GM12878 (cell line): ENCODE measurements around the gene GORASP1. TPM values are rescaled to one million over a fixed set of nuclear protein-coding genes. Genes with fewer than 3 reads are reported as not detected.

ENCODE experiments used
- ATAC-seq: fragments of 200-7000 bp; cut with Tn5 transposase; 3 replicates; pipeline ENCODE4 v1.9.1; 2020; ENCODE audit warnings: mild to moderate bottlenecking, moderate library complexity
- BruUV-seq: library from RNA; stranded (reverse); fragments of 400-500 nt; replicated peaks from 2 replicates; lab custom pipeline; 2021; lab: Mats Ljungman, UMichigan
- CTCF ChIA-PET: fragments of 300-600 bp; sonication (Branson Sonifier 250); formaldehyde crosslinking; extraction: SDS; loops from one replicate; lab custom pipeline; 2021; ENCODE audit warnings: inconsistent platforms; lab: Yijun Ruan, JAX
- POLR2A ChIA-PET: fragments of 350-600 bp; formaldehyde crosslinking; extraction: SDS; loops from one replicate; lab custom pipeline; 2021; ENCODE audit warnings: inconsistent platforms; lab: Charles Lee
- RAD21 ChIA-PET: fragments of 300-600 bp; sonication (Branson Sonifier 250); formaldehyde crosslinking; loops from one replicate; lab custom pipeline; 2023; ENCODE audit warnings: antibody characterized with exemption; ENCODE audit not compliant: unreplicated experiment; lab: Charles Lee
- SMC1A ChIA-PET: fragments of 300-600 bp; sonication (Branson Sonifier 250); formaldehyde crosslinking; loops from one replicate; lab custom pipeline; 2023; ENCODE audit not compliant: unreplicated experiment, uncharacterized antibody; lab: Charles Lee
- DNase-seq: peaks from one replicate; pipeline ENCODE4 v3.0.0-alpha.2; 2011; ENCODE audit warnings: low read depth, low spot score
- FAIRE-seq: peaks from 3 replicates; lab custom pipeline; 2011; peaks lifted over from hg19 to GRCh38; lab: Jason Lieb, UNC
- H2AFZ ChIP-seq: 2 replicates; pipeline ENCODE4 v1.6.0; 2011; ENCODE audit warnings: low read depth, low read length, control low read depth; ENCODE audit not compliant: control insufficient read depth
- H3K27ac ChIP-seq: 2 replicates; pipeline ENCODE4 v1.5.1; 2011; ENCODE audit warnings: control low read depth; ENCODE audit not compliant: control insufficient read depth, insufficient read depth
- H3K27me3 ChIP-seq, 2 experiments: replicated peaks in 1 of 2; 2 replicates each; pipeline versions ENCODE4 v1.6.0 to v1.6.1; 2011; ENCODE audit warnings: low read length in 1 of 2; ENCODE audit not compliant: control insufficient read depth in 2 of 2, insufficient read depth in 2 of 2
- H3K36me3 ChIP-seq, 2 experiments: 2 replicates each; pipeline ENCODE4 v1.5.1; 2011; ENCODE audit warnings: low read length in 1 of 2; ENCODE audit not compliant: control insufficient read depth in 2 of 2, insufficient read depth in 2 of 2
- H3K4me1 ChIP-seq: 2 replicates; pipeline ENCODE4 v1.6.1; 2011; ENCODE audit warnings: mild to moderate bottlenecking, low read length, moderate library complexity, mixed read lengths; ENCODE audit not compliant: control insufficient read depth, insufficient read depth
- H3K4me2 ChIP-seq: 2 replicates; pipeline ENCODE4 v1.6.0; 2011; ENCODE audit warnings: control low read depth; ENCODE audit not compliant: control insufficient read depth, insufficient read depth
- H3K4me3 ChIP-seq: fragments of 200-600 bp; sonication (generic); 2 replicates; pipeline ENCODE4 v1.5.1; 2016
- H3K79me2 ChIP-seq: 2 replicates; pipeline ENCODE4 v1.6.0; 2011; ENCODE audit warnings: low read length; ENCODE audit not compliant: control insufficient read depth, insufficient read depth
- H3K9ac ChIP-seq: 2 replicates; pipeline ENCODE4 v1.8.0; 2011; ENCODE audit warnings: low read length, control low read depth, mixed read lengths; ENCODE audit not compliant: control insufficient read depth, insufficient read depth
- H3K9me3 ChIP-seq: replicated peaks from 3 replicates; pipeline ENCODE4 v1.5.1; 2011; ENCODE audit warnings: mild to moderate bottlenecking, low read length; ENCODE audit not compliant: control insufficient read depth, insufficient read depth
- H4K20me1 ChIP-seq: 2 replicates; pipeline ENCODE4 v1.6.0; 2011; ENCODE audit not compliant: control insufficient read depth, insufficient read depth
- EGR1 ChIP-seq, 2 experiments: IDR thresholded peaks; 1 replicate in 1 of 2; 2 replicates in 1 of 2; pipeline ENCODE4 v1.6.1; 2011 to 2012; ENCODE audit warnings: low read depth in 2 of 2, low read length in 2 of 2, borderline replicate concordance in 1 of 2, mild to moderate bottlenecking in 1 of 2, moderate library complexity in 1 of 2
- FOXM1 ChIP-seq: IDR thresholded peaks from 2 replicates; pipeline ENCODE4 v1.6.1; 2012; ENCODE audit warnings: low read depth, mild to moderate bottlenecking, inconsistent platforms, low read length, moderate library complexity
- KLF5 ChIP-seq: fragments of 450-650 bp; IDR thresholded peaks from 2 replicates; pipeline ENCODE4 v1.6.1; 2014; ENCODE audit warnings: mild to moderate bottlenecking; ENCODE audit not compliant: partially characterized antibody
- NR2F1 ChIP-seq: fragments of 450-650 bp; conservative IDR thresholded peaks from 2 replicates; pipeline ENCODE4 v1.6.1; 2017; ENCODE audit warnings: mild to moderate bottlenecking
- PAX8 ChIP-seq: fragments of 450-650 bp; IDR thresholded peaks from 2 replicates; pipeline ENCODE4 v1.6.1; 2017; ENCODE audit warnings: mild to moderate bottlenecking, moderate library complexity
- POLR2AphosphoS5 ChIP-seq: IDR thresholded peaks from 2 replicates; pipeline ENCODE4 v1.6.1; 2011; ENCODE audit warnings: mild to moderate bottlenecking, low read length, inconsistent platforms
- RFX5 ChIP-seq: IDR thresholded peaks from 2 replicates; pipeline ENCODE4 v1.6.1; 2011; ENCODE audit warnings: low read depth, low read length, improper control_type of control experiment
- SRF ChIP-seq, 2 experiments: IDR thresholded peaks; 2 replicates each; pipeline ENCODE4 v1.6.1; 2011; ENCODE audit warnings: low read depth in 2 of 2, low read length in 2 of 2, mild to moderate bottlenecking in 1 of 2, moderate library complexity in 1 of 2
- TARDBP ChIP-seq: IDR thresholded peaks from 2 replicates; pipeline ENCODE4 v1.6.1; 2016; ENCODE audit warnings: borderline replicate concordance
- TCF3 ChIP-seq: IDR thresholded peaks from 2 replicates; pipeline ENCODE4 v1.6.1; 2012; ENCODE audit warnings: low read depth, mild to moderate bottlenecking, low read length, borderline replicate concordance; ENCODE audit not compliant: insufficient read depth
- WRNIP1 ChIP-seq: IDR thresholded peaks from 2 replicates; pipeline ENCODE4 v1.6.1; 2011; ENCODE audit warnings: low read depth, low read length, improper control_type of control experiment, borderline replicate concordance
- ZNF207 ChIP-seq: fragments of 450-650 bp; IDR thresholded peaks from 2 replicates; pipeline ENCODE4 v1.6.1; 2014; ENCODE audit warnings: antibody characterized with exemption, mild to moderate bottlenecking, borderline replicate concordance
- WGBS: methylation state at CpG from one replicate; pipeline ENCODE4 v1.1.6; 2016; ENCODE audit warnings: low lambda C conversion rate; ENCODE audit not compliant: insufficient replicate concordance, insufficient coverage; ENCODE audit errors: missing lambda C conversion rate; 5-methylcytosine and 5-hydroxymethylcytosine counted together
- in situ Hi-C: fragments of 300-500 bp; cut with MboI; formaldehyde crosslinking; loops from 9 replicates; pipeline ENCODE4 v1.14.3; 2018; ENCODE audit warnings: mixed read lengths
- intact Hi-C: fragments of 100-400 bp; cut with micrococcal nuclease; formaldehyde crosslinking; loops from one replicate; pipeline ENCODE4 v1.14.2; 2022; ENCODE audit not compliant: unreplicated experiment
- polyA plus RNA-seq, 11 experiments: library from polyadenylated mRNA; depleted of rRNA in 4 of 11; unstranded in 6 of 11; stranded (reverse) in 5 of 11; fragments of >200 nt; fragmentation: Nextera tagmentation in 4 of 11; fragmentation: Illumina TruSeq in 1 of 11; extraction: Ambion mirVana in 4 of 11; extraction: Trizol in 1 of 11; gene quantifications; 1 replicate in 1 of 11; 2 replicates in 10 of 11; pipeline versions ENCODE4 v1.2.1 to v1.2.3, GENCODE V29; 2011 to 2016; ENCODE audit warnings: inconsistent platforms in 2 of 11, missing spikeins in 2 of 11, low read depth in 1 of 11
- total RNA-seq, 4 experiments: library from RNA; depleted of rRNA in 3 of 4; stranded (reverse); fragments of >200 nt in 3 of 4; fragmentation: Illumina TruSeq in 1 of 4; extraction: Trizol in 1 of 4; gene quantifications; 2 replicates each; pipeline versions ENCODE4 v1.2.1 to v1.2.3, GENCODE V29; 2013 to 2021
- TF ChIP-seq, protein P1 (sequence below): IDR thresholded peaks from 2 replicates; pipeline ENCODE4 v1.6.1; 2011; ENCODE audit warnings: borderline replicate concordance, low read depth, mild to moderate bottlenecking, moderate library complexity, low read length; ENCODE audit not compliant: insufficient read depth, poor library complexity, severe bottlenecking

GORASP1 gene
- total and polyA plus RNA-seq, 10 of the 15 experiments (the other 5 are each of a cell fraction or from before 2014, with no cell fraction given), result 3.6 to 32.7 (median 23.2) TPM

DNA sequence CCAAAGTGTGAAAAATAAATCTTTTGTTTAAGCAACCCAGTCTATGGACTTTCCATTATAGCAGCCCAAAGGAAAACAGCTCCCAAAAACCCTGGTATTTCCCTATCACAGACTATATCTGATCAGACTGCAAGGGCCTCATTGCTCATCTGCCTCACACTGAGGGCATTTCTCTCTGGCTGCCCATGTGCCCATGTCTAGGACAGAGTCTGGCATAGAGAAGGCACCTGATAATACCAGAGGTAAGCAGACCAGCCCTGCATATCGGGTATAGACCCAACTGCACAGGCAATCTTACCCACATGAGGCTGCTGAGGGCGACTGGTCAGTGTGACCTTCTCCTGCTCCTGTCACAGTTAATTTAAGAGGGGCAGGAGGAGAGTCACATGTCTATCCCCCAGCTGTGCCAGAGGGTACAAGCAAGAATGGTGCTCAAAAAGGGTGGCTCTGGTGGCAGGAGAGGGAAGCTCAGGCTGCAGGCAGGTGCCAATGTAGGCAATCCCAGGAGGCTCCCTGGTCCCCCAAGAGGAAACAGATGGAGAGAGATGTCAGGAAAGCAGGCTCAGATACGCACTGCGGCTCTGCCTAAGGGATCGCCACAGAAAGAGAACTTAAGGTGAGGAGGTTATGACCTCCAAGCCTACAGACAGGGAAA lies 42.8 kb upstream of the GORASP1 start (continued):
- no peak for TF ChIP-seq SRF (IDR thresholded peaks at IDR 0.05; ENCODE audit: low read depth in 2 of 2, low read length in 2 of 2)
- no peak for TF ChIP-seq PAX8
- no peak for TF ChIP-seq EGR1 (IDR thresholded peaks at IDR 0.05; ENCODE audit: borderline replicate concordance in 1 of 2, low read depth in 2 of 2, low read length in 2 of 2)
- TF ChIP-seq ZNF207, result no peak
- no peak for TF ChIP-seq KLF5
- no peak for TF ChIP-seq NR2F1
- peak; percentile 6; the same call in 1 of the 2 replicates for TF ChIP-seq WRNIP1

DNA sequence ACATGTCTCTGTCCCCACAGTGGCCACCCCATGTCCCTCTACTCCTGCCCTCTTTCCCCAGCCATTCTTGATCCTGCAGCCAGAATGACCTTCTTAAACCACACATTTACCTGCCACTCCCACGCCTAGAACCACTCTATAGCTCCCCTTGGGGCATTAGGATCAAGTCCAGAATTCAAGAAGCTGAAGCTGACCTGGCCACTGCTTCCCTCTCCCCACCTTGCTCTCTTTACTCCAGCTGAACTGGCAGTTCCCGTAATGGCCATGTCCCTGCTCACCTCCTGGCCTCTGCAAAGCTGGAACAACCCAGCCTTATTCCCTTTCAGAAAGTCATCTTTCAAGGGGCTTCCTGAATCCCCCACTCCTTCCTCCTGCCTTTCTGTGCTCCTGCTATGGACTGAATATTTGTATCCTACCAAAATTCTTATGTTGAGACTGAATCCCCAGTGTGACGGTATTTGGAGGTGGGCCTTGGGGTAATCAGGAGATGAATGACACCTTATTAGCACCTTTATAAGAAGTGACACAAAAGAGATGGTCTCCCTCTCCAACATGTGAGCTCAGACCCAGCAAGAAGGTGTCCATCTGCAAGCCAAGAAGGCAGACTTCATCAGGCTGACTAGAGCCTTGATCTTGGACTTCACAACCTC lies 42.2 kb upstream of the GORASP1 start:
- H3K9ac ChIP-seq, result peak overlapping the region; percentile 85
- H3K4me3 ChIP-seq, result peak overlapping the region; percentile 76; the same call in 1 of the 2 replicates
- intact Hi-C loops (no loop called here), in situ Hi-C loops (no loop called here)
- H3K4me2 ChIP-seq, result peak overlapping the region; percentile 97
- ChIA-PET CTCF (interaction anchor here (0.5 to 4.4 kb wide), 7 partner anchors 23 to 149 kb away, joined by 3 to 27 read pairs (median 4); no protein-coding TSS in a partner anchor), RAD21 (interaction anchor here (0.6 to 2.0 kb wide), 10 partner anchors 16 to 146 kb away, joined by 3 to 6 read pairs (median 4); no protein-coding TSS in a partner anchor), SMC1A (interaction anchor here (0.8 to 4.9 kb wide), 15 partner anchors 9 to 150 kb away, joined by 3 to 20 read pairs (median 4); partner anchors contain the start of genes GORASP1 and TTC21A), POLR2A (interaction anchor here (0.6 to 2.5 kb wide), 7 partner anchors 16 to 257 kb away, joined by 3 to 11 read pairs (median 4); no protein-coding TSS in a partner anchor)
- H3K27ac ChIP-seq, result peak overlapping the region; percentile 99
- no peaks in the 10 kb centered on the region for H4K20me1 ChIP-seq
- no peaks in the 10 kb centered on the region for H3K9me3 ChIP-seq
- peaks cover 45% of the 10 kb centered on the region for H3K4me1 ChIP-seq
- WGBS, result 65% methylated on average over 3 of the region's 3 CpGs
- no peak for FAIRE-seq
- TF ChIP-seq RFX5 (no peak), FOXM1 (no peak), TARDBP (no peak), POLR2AphosphoS5 (0 out of 2 replicates have a peak, but pooled peaks have one; percentile 42), NR2F1 (no peak; the same call in 1 of the 2 replicates), TCF3 (no peak)
- TF ChIP-seq, protein P1, sequence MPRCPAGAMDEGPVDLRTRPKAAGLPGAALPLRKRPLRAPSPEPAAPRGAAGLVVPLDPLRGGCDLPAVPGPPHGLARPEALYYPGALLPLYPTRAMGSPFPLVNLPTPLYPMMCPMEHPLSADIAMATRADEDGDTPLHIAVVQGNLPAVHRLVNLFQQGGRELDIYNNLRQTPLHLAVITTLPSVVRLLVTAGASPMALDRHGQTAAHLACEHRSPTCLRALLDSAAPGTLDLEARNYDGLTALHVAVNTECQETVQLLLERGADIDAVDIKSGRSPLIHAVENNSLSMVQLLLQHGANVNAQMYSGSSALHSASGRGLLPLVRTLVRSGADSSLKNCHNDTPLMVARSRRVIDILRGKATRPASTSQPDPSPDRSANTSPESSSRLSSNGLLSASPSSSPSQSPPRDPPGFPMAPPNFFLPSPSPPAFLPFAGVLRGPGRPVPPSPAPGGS, result no peak
- no TSS peak for BruUV-seq
- H3K79me2 ChIP-seq, result peaks cover 78% of the 10 kb centered on the region
- no peak for ATAC-seq
- peaks cover under 1 to 3% of the 10 kb centered on the region in 2 experiments; a peak in 3 of 4 replicates for H3K36me3 ChIP-seq
- no peaks in the 10 kb centered on the region for H3K27me3 ChIP-seq
- H2AFZ ChIP-seq, result no peak overlapping the region
- DNase-seq, result no peak
